ENCODE results near the gene VHLL. TPM values are rescaled to one million over a fixed set of nuclear protein-coding genes. Genes with fewer than 3 reads are reported as not detected.

Gene VHLL
- total and polyA plus RNA-seq, 2 of the 13 experiments (the other 11 are each of a cell fraction or from before 2014, with no cell fraction given): 0.24 TPM; not detected in 1

DNA sequence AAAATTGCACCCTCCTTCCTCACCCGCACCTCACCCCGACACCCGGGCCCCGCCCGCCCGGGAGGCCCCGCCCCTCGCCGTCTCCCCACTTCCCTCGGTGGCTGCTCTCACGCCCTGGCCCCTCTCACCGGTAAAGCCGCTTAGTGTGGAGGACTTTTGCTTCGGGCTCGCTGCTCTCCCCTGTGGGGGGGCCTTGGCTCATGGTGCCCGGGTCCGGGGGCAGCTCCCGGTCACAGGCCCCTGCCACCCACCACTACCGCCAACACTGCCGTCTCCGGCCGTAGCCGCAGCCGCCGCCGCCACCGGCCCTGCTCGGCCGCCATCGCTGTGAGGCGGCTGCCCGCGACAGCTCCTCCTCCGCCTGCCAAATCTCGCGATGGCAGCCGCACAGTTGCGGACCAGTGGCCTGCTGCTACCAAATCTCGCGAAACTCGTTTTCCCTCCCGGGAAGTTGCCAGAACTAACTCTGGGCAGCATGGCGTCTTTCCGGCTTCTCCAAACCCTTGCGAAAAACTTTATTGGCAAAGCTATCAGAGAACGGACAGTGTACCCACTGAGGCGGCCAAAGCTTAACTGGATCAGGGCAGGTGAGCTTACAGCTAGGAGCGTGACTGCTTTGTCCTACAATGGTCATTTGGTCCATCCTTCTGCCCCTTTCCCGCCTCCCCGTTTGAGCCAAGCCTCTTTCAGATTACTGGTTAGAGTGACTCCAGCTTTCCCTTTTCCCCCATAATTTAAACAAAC lies 16.5 kb downstream of the VHLL start, which contains the start of gene SMG5 (continued):
- TF ChIP-seq, protein P1, sequence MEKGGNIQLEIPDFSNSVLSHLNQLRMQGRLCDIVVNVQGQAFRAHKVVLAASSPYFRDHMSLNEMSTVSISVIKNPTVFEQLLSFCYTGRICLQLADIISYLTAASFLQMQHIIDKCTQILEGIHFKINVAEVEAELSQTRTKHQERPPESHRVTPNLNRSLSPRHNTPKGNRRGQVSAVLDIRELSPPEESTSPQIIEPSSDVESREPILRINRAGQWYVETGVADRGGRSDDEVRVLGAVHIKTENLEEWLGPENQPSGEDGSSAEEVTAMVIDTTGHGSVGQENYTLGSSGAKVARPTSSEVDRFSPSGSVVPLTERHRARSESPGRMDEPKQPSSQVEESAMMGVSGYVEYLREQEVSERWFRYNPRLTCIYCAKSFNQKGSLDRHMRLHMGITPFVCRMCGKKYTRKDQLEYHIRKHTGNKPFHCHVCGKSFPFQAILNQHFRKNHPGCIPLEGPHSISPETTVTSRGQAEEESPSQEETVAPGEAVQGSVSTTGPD (CRISPR knock-in tag; IDR thresholded peaks at IDR 0.05): no peak
- TF ChIP-seq, protein P2, sequence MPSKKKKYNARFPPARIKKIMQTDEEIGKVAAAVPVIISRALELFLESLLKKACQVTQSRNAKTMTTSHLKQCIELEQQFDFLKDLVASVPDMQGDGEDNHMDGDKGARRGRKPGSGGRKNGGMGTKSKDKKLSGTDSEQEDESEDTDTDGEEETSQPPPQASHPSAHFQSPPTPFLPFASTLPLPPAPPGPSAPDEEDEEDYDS (CRISPR knock-in tag; IDR thresholded peaks at IDR 0.05): peak; percentile 84
- TF ChIP-seq PTBP1 (IDR thresholded peaks at IDR 0.05; ENCODE audit: low read depth, low read length, poor library complexity, severe bottlenecking) (no peak), ZNF703 (CRISPR knock-in tag; IDR thresholded peaks at IDR 0.05; ENCODE audit: borderline replicate concordance) (0 out of 2 replicates have a peak, but pooled peaks have one; percentile 62), PHF20 (CRISPR knock-in tag; IDR thresholded peaks at IDR 0.05) (peak; percentile 97), PRPF4 (IDR thresholded peaks at IDR 0.05; ENCODE audit: low read depth, low read length, poor library complexity, severe bottlenecking) (peak; percentile 90), EHMT2 (IDR thresholded peaks at IDR 0.05; ENCODE audit: borderline replicate concordance, low read depth, low read length) (no peak), ZNF207 (IDR thresholded peaks at IDR 0.05; ENCODE audit: borderline replicate concordance) (no peak), SOX6 (IDR thresholded peaks at IDR 0.05) (no peak), SOX6 (CRISPR knock-in tag; IDR thresholded peaks at IDR 0.05) (peak; percentile 76), ZBTB42 (CRISPR knock-in tag; IDR thresholded peaks at IDR 0.05) (0 out of 2 replicates have a peak, but pooled peaks have one; percentile 50)
- TF ChIP-seq, protein P3, sequence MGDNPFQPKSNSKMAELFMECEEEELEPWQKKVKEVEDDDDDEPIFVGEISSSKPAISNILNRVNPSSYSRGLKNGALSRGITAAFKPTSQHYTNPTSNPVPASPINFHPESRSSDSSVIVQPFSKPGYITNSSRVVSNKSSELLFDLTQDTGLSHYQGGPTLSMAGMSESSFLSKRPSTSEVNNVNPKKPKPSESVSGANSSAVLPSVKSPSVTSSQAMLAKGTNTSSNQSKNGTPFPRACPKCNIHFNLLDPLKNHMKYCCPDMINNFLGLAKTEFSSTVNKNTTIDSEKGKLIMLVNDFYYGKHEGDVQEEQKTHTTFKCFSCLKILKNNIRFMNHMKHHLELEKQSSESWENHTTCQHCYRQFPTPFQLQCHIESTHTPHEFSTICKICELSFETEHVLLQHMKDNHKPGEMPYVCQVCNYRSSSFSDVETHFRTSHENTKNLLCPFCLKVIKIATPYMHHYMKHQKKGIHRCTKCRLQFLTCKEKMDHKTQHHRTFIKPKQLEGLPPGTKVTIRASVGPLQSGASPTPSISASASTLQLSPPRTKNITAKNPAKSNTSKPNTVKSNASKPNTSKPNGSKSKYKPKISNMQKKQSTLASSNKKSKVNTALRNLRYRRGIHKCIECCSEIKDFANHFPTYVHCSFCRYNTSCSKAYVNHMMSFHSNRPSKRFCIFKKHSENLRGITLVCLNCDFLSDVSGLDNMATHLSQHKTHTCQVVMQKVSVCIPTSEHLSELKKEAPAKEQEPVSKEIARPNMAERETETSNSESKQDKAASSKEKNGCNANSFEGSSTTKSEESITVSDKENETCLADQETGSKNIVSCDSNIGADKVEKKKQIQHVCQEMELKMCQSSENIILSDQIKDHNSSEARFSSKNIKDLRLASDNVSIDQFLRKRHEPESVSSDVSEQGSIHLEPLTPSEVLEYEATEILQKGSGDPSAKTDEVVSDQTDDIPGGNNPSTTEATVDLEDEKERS (CRISPR knock-in tag; IDR thresholded peaks at IDR 0.05): peak; percentile 23; the same call in 1 of the 2 replicates
- TF ChIP-seq, protein P4, sequence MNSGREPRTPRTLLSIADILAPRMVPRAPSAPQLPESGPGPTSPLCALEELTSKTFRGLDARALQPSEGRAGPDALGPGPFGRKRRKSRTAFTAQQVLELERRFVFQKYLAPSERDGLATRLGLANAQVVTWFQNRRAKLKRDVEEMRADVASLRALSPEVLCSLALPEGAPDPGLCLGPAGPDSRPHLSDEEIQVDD (CRISPR knock-in tag; IDR thresholded peaks at IDR 0.05; ENCODE audit: borderline replicate concordance): peak; percentile 38; the same call in 1 of the 2 replicates
- TF ChIP-seq, protein P5, sequence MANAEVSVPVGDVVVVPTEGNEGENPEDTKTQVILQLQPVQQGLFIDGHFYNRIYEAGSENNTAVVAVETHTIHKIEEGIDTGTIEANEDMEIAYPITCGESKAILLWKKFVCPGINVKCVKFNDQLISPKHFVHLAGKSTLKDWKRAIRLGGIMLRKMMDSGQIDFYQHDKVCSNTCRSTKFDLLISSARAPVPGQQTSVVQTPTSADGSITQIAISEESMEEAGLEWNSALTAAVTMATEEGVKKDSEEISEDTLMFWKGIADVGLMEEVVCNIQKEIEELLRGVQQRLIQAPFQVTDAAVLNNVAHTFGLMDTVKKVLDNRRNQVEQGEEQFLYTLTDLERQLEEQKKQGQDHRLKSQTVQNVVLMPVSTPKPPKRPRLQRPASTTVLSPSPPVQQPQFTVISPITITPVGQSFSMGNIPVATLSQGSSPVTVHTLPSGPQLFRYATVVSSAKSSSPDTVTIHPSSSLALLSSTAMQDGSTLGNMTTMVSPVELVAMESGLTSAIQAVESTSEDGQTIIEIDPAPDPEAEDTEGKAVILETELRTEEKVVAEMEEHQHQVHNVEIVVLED (CRISPR knock-in tag; IDR thresholded peaks at IDR 0.05; ENCODE audit: borderline replicate concordance): peak; percentile 75
- TF ChIP-seq, protein P6, sequence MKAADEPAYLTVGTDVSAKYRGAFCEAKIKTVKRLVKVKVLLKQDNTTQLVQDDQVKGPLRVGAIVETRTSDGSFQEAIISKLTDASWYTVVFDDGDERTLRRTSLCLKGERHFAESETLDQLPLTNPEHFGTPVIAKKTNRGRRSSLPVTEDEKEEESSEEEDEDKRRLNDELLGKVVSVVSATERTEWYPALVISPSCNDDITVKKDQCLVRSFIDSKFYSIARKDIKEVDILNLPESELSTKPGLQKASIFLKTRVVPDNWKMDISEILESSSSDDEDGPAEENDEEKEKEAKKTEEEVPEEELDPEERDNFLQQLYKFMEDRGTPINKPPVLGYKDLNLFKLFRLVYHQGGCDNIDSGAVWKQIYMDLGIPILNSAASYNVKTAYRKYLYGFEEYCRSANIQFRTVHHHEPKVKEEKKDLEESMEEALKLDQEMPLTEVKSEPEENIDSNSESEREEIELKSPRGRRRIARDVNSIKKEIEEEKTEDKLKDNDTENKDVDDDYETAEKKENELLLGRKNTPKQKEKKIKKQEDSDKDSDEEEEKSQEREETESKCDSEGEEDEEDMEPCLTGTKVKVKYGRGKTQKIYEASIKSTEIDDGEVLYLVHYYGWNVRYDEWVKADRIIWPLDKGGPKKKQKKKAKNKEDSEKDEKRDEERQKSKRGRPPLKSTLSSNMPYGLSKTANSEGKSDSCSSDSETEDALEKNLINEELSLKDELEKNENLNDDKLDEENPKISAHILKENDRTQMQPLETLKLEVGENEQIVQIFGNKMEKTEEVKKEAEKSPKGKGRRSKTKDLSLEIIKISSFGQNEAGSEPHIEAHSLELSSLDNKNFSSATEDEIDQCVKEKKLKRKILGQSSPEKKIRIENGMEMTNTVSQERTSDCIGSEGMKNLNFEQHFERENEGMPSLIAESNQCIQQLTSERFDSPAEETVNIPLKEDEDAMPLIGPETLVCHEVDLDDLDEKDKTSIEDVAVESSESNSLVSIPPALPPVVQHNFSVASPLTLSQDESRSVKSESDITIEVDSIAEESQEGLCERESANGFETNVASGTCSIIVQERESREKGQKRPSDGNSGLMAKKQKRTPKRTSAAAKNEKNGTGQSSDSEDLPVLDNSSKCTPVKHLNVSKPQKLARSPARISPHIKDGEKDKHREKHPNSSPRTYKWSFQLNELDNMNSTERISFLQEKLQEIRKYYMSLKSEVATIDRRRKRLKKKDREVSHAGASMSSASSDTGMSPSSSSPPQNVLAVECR (CRISPR knock-in tag; IDR thresholded peaks at IDR 0.05; ENCODE audit: borderline replicate concordance): peak; percentile 93
